HG03135 (cell line): ENCODE measurements around the gene MVB12A.

Source experiments
- ATAC-seq: cut with Tn5 transposase; IDR thresholded peaks from one replicate; pipeline ENCODE4 v1.9.1; 2021; ENCODE audit warnings: mild to moderate bottlenecking, moderate library complexity; ENCODE audit not compliant: unreplicated experiment

MVB12A gene

GRCh38 chr19:17441241-17442021, 21.6 kb downstream of the MVB12A start:
- no peak for ATAC-seq

GRCh38 chr19:17445526-17446165, 25.8 kb downstream of the MVB12A start:
- no peak for ATAC-seq

- no peak for ATAC-seq
These were observed 27.9 kb downstream of the MVB12A start for GRCh38 chr19:17447704-17448130.

GRCh38 chr19:17448131-17448967, 28.5 kb downstream of the MVB12A start, which contains the start of gene TMEM221:
TMEM221 (minus strand) TSS chr19:17448668; CDS start chr19:17448462, 206 bp downstream.
- no peak for ATAC-seq

- no peak for ATAC-seq
These were observed 30.6 kb downstream of the MVB12A start for GRCh38 chr19:17450264-17451075.

GRCh38 chr19:17451820-17452219, 32.0 kb downstream of the MVB12A start:
- ATAC-seq = no peak

- ATAC-seq = no peak
These were observed 34.8 kb downstream of the MVB12A start for GRCh38 chr19:17454576-17455071.

- ATAC-seq = no peak
These were observed 35.7 kb downstream of the MVB12A start for GRCh38 chr19:17455308-17456123.

GRCh38 chr19:17456127-17456526, 36.3 kb downstream of the MVB12A start:
- ATAC-seq = no peak

GRCh38 chr19:17457616-17458015, 37.8 kb downstream of the MVB12A start:
- no peak for ATAC-seq

GRCh38 chr19:17458970-17459369, 39.1 kb downstream of the MVB12A start:
- no peak for ATAC-seq

GRCh38 chr19:17460372-17461230, 40.8 kb downstream of the MVB12A start, which contains the start of gene NXNL1:
NXNL1 (minus strand) TSS chr19:17460926; CDS start chr19:17460869, 57 bp downstream.
- ATAC-seq = no peak

- ATAC-seq = no peak
These were observed 46.6 kb downstream of the MVB12A start for GRCh38 chr19:17466487-17466850.

GRCh38 chr19:17467471-17468301, 47.8 kb downstream of the MVB12A start:
- ATAC-seq = no peak

GRCh38 chr19:17468302-17469091, 48.6 kb downstream of the MVB12A start:
- no peak for ATAC-seq

- no peak for ATAC-seq
These were observed 49.2 kb downstream of the MVB12A start for GRCh38 chr19:17469092-17469480.
